PC-3 (cell line): Measurements from ENCODE around the gene COG5. TPM values are rescaled to one million over a fixed set of nuclear protein-coding genes. Genes with fewer than 3 reads are reported as not detected.

Experiments
- ATAC-seq: fragments of 200-7000 bp; cut with Tn5 transposase; 2 replicates; pipeline ENCODE4 v1.9.1; 2020; ENCODE audit warnings: mild to moderate bottlenecking, moderate library complexity
- BruUV-seq: library from RNA; stranded (reverse); fragments of 400-500 nt; replicated peaks from 2 replicates; lab custom pipeline; 2021; lab: Mats Ljungman, UMichigan
- CTCF ChIA-PET: fragments of 300-600 bp; sonication (Branson Sonifier 250); formaldehyde crosslinking; loops from one replicate; lab custom pipeline; 2022; ENCODE audit warnings: antibody characterized with exemption; lab: Charles Lee
- POLR2A ChIA-PET: fragments of 300-600 bp; sonication (Branson Sonifier 250); formaldehyde crosslinking; loops from one replicate; lab custom pipeline; 2022; ENCODE audit warnings: antibody characterized with exemption; ENCODE audit not compliant: unreplicated experiment; lab: Charles Lee
- DNase-seq: peaks from one replicate; pipeline ENCODE4 v3.0.0-alpha.2; 2015
- H2AFZ ChIP-seq: fragments of 300-600 bp; sonication (generic); 2 replicates; pipeline ENCODE4 v1.6.0; 2016; ENCODE audit warnings: antibody characterized with exemption, low read length
- H3F3A ChIP-seq: fragments of 300-600 bp; sonication (generic); one replicate; pipeline ENCODE4 v1.6.0; 2017; ENCODE audit warnings: antibody characterized with exemption, low read length, control low read depth, mild to moderate bottlenecking; ENCODE audit not compliant: unreplicated experiment
- H3K27ac ChIP-seq: fragments of 300-600 bp; sonication (generic); 2 replicates; pipeline ENCODE4 v1.5.1; 2016; ENCODE audit warnings: mild to moderate bottlenecking, low read length
- H3K27me3 ChIP-seq: fragments of 300-600 bp; sonication (generic); 2 replicates; pipeline ENCODE4 v1.6.1; 2016; ENCODE audit warnings: low read length, mixed read lengths
- H3K36me3 ChIP-seq: fragments of 300-600 bp; sonication (generic); 2 replicates; pipeline ENCODE4 v1.6.1; 2016; ENCODE audit warnings: low read depth, mixed run types, low read length, mixed read lengths
- H3K4me1 ChIP-seq: fragments of 300-600 bp; sonication (generic); 2 replicates; pipeline ENCODE4 v1.5.1; 2016; ENCODE audit warnings: low read length; ENCODE audit not compliant: insufficient read depth
- H3K4me2 ChIP-seq: fragments of 300-600 bp; sonication (generic); 2 replicates; pipeline ENCODE4 v1.6.0; 2016; ENCODE audit warnings: low read length
- H3K4me3 ChIP-seq: fragments of 300-600 bp; sonication (generic); 2 replicates; pipeline ENCODE4 v1.5.1; 2016; ENCODE audit warnings: mild to moderate bottlenecking, low read length, mixed read lengths
- H3K79me2 ChIP-seq: fragments of 300-600 bp; sonication (generic); 2 replicates; pipeline ENCODE4 v1.6.1; 2017; ENCODE audit warnings: low read length, mixed read lengths
- H3K9ac ChIP-seq: fragments of 300-600 bp; sonication (generic); 2 replicates; pipeline ENCODE4 v1.6.0; 2016; ENCODE audit warnings: mild to moderate bottlenecking, low read length
- H3K9me2 ChIP-seq: fragments of 300-600 bp; sonication (generic); replicated peaks from 2 replicates; pipeline ENCODE4 v1.6.1; 2016; ENCODE audit warnings: mixed run types, low read length, mixed read lengths
- H3K9me3 ChIP-seq: fragments of 300-600 bp; sonication (generic); 2 replicates; pipeline ENCODE4 v1.6.1; 2016; ENCODE audit warnings: low read length, mixed read lengths
- H4K20me1 ChIP-seq: fragments of 300-600 bp; sonication (generic); 2 replicates; pipeline ENCODE4 v1.6.1; 2016; ENCODE audit warnings: low read length, mixed read lengths
- EZH2 ChIP-seq: fragments of 300-600 bp; sonication (generic); IDR thresholded peaks from one replicate; pipeline ENCODE4 v1.6.1; 2017; ENCODE audit warnings: antibody characterized with exemption, mild to moderate bottlenecking, low read length; ENCODE audit not compliant: unreplicated experiment
- EZH2phosphoT487 ChIP-seq: fragments of 300-600 bp; sonication (generic); IDR thresholded peaks from 2 replicates; pipeline ENCODE4 v1.6.1; 2018; ENCODE audit warnings: mild to moderate bottlenecking, antibody characterized with exemption, low read length, borderline replicate concordance
- intact Hi-C: fragments of 100-400 bp; cut with micrococcal nuclease; formaldehyde crosslinking; loops from 2 replicates; pipeline ENCODE4 v1.9.0; 2023
- total RNA-seq: library from RNA; depleted of rRNA; stranded (reverse); fragments of >200 nt; gene quantifications from 2 replicates; pipeline ENCODE4 v1.2.3, GENCODE V29; 2014
- TF ChIP-seq, protein P1 (sequence below): fragments of 300-600 bp; sonication (generic); conservative IDR thresholded peaks from 2 replicates; pipeline ENCODE4 v1.5.1; 2017; ENCODE audit warnings: antibody characterized with exemption, low read depth, mild to moderate bottlenecking, low read length

Gene COG5
- total RNA-seq, 1 experiment from 2014 or later: 51.7 TPM

DNA sequence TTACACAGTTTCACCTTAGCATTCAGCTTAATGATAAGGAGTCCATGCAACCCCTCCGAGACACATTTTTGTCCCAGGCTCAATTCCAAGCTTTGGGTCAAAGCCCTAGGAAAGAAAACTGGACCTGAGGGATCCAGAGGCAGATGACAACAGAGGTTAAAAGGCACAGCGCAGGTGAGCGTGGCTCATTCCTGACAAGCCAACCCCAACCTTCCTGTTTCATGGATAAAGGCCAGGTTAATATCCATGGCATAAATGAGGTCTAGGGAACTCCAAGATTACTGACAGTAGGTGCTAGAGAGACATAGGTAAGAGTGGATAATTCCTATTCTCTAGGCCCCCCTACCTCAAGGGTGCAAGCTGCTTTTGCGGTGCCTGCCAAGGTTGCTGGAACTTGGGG lies 180.5 kb downstream of the COG5 start:
- Histone ChIP-seq H3K9me3 (no peaks in the 10 kb centered on the region), H3K27ac (no peak overlapping the region), H3K9ac (no peak overlapping the region), H3K27me3 (no peaks in the 10 kb centered on the region), H3F3A (no peaks in the 10 kb centered on the region), H3K36me3 (no peaks in the 10 kb centered on the region), H3K9me2 (no peaks in the 10 kb centered on the region), H3K4me2 (no peak overlapping the region), H4K20me1 (no peaks in the 10 kb centered on the region), H3K4me3 (no peak overlapping the region), H3K79me2 (no peaks in the 10 kb centered on the region), H2AFZ (no peak overlapping the region), H3K4me1 (peaks cover 12% of the 10 kb centered on the region)
- DNase-seq (no peak), ATAC-seq (no peak)
- no TSS peak for BruUV-seq
- POLR2A ChIA-PET: no interaction called here
- intact Hi-C loops: no loop called here
- CTCF ChIA-PET: no interaction called here
- no peak for TF ChIP-seq EZH2
- TF ChIP-seq EZH2phosphoT487: no peak
- TF ChIP-seq, protein P1, sequence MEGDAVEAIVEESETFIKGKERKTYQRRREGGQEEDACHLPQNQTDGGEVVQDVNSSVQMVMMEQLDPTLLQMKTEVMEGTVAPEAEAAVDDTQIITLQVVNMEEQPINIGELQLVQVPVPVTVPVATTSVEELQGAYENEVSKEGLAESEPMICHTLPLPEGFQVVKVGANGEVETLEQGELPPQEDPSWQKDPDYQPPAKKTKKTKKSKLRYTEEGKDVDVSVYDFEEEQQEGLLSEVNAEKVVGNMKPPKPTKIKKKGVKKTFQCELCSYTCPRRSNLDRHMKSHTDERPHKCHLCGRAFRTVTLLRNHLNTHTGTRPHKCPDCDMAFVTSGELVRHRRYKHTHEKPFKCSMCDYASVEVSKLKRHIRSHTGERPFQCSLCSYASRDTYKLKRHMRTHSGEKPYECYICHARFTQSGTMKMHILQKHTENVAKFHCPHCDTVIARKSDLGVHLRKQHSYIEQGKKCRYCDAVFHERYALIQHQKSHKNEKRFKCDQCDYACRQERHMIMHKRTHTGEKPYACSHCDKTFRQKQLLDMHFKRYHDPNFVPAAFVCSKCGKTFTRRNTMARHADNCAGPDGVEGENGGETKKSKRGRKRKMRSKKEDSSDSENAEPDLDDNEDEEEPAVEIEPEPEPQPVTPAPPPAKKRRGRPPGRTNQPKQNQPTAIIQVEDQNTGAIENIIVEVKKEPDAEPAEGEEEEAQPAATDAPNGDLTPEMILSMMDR: no peak

GRCh38 chr7:107381453-107381852 lies 182.3 kb downstream of the COG5 start:
- no peak for ATAC-seq

GRCh38 chr7:107373354-107373753 lies 190.4 kb downstream of the COG5 start:
- DNase-seq (no peak), ATAC-seq (peak; percentile 23)
- H3K9me3 ChIP-seq: no peaks in the 10 kb centered on the region
- H4K20me1 ChIP-seq: no peaks in the 10 kb centered on the region
- no TSS peak for BruUV-seq
- no peak overlapping the region for H3K4me3 ChIP-seq
- no peak overlapping the region for H3K27ac ChIP-seq
- intact Hi-C loops: loop anchor here (2.0 to 5.0 kb wide), 2 partner anchors 139 to 171 kb away; no protein-coding TSS in a partner anchor
- no peak overlapping the region for H3K9ac ChIP-seq
- no peaks in the 10 kb centered on the region for H3K9me2 ChIP-seq
- H3F3A ChIP-seq: no peaks in the 10 kb centered on the region
- H2AFZ ChIP-seq: no peak overlapping the region
- TF ChIP-seq EZH2phosphoT487 (no peak), EZH2 (no peak)
- TF ChIP-seq, protein P1: no peak
- H3K79me2 ChIP-seq: no peaks in the 10 kb centered on the region
- H3K27me3 ChIP-seq: no peaks in the 10 kb centered on the region
- H3K4me1 ChIP-seq: peaks cover 17% of the 10 kb centered on the region
- ChIA-PET CTCF (no interaction called here), POLR2A (no interaction called here)
- H3K4me2 ChIP-seq: no peak overlapping the region
- no peaks in the 10 kb centered on the region for H3K36me3 ChIP-seq

More at GRCh38 chr7:107381453-107381852, 182.3 kb downstream of the COG5 start:
- no TSS peak for BruUV-seq
- H3F3A ChIP-seq: no peaks in the 10 kb centered on the region
- POLR2A ChIA-PET: interaction anchor here (0.6 kb wide), 1 partner anchor 766 kb away, joined by 7 read pairs; no protein-coding TSS in a partner anchor
- TF ChIP-seq, protein P1: no peak
- no peak for TF ChIP-seq EZH2phosphoT487
- TF ChIP-seq EZH2: no peak
- H4K20me1 ChIP-seq: no peaks in the 10 kb centered on the region
- H3K4me1 ChIP-seq: no peaks in the 10 kb centered on the region
- no peaks in the 10 kb centered on the region for H3K27me3 ChIP-seq
- H3K9me2 ChIP-seq: no peaks in the 10 kb centered on the region
- no peak overlapping the region for H3K4me2 ChIP-seq
- H3K79me2 ChIP-seq: no peaks in the 10 kb centered on the region
- H3K9me3 ChIP-seq: no peaks in the 10 kb centered on the region
- no peak for DNase-seq
- no peak overlapping the region for H3K9ac ChIP-seq
- H3K36me3 ChIP-seq: no peaks in the 10 kb centered on the region
- CTCF ChIA-PET: no interaction called here
- intact Hi-C loops: no loop called here
- no peak overlapping the region for H2AFZ ChIP-seq
- H3K27ac ChIP-seq: no peak overlapping the region
- no peak overlapping the region for H3K4me3 ChIP-seq
